Right atrium auricular region (tissue), 2 donors: Measurements from ENCODE around the gene MRPL12. TPM values are rescaled to one million over a fixed set of nuclear protein-coding genes. Genes with fewer than 3 reads are reported as not detected.

Source experiments
- DNase-seq: peaks from one replicate; pipeline ENCODE4 v3.0.0-alpha.2; 2019; ENCODE audit warnings: low spot score
- H3K27ac ChIP-seq, 2 donors: fragments of 200-600 bp; sonication (generic); 1 replicate in 1 of 2; 2 replicates in 1 of 2; pipeline ENCODE4 v1.5.1; 2016 to 2019
- H3K27me3 ChIP-seq, 2 donors: fragments of 200-600 bp; sonication (generic); one replicate each; pipeline versions ENCODE4 v1.5.1 to v1.6.0; 2017 to 2019
- H3K36me3 ChIP-seq: fragments of 200-600 bp; sonication (generic); one replicate; pipeline ENCODE4 v1.5.1; 2016
- H3K4me1 ChIP-seq, 2 donors: fragments of 200-600 bp; sonication (generic); one replicate each; pipeline versions ENCODE4 v1.5.1 to v1.6.0; 2017 to 2019
- H3K4me3 ChIP-seq, 2 donors: fragments of 200-600 bp; sonication (generic); 1 replicate in 1 of 2; 2 replicates in 1 of 2; pipeline ENCODE4 v1.5.1; 2017 to 2019; ENCODE audit warnings: mild to moderate bottlenecking in 1 of 2, moderate library complexity in 1 of 2
- H3K9me3 ChIP-seq, 2 donors: fragments of 200-600 bp; sonication (generic); one replicate each; pipeline ENCODE4 v1.5.1; 2019
- total RNA-seq, 2 donors: library from RNA; depleted of rRNA; stranded (reverse); fragments of >200 nt; gene quantifications; one replicate each; pipeline ENCODE4 v1.1.0, GENCODE V29; 2016
- TF ChIP-seq, protein P1 (sequence below), 2 donors: fragments of 200-600 bp; sonication (generic); IDR thresholded peaks; one replicate each; pipeline ENCODE4 v1.5.1; 2019; ENCODE audit warnings: antibody characterized with exemption in 2 of 2

Gene MRPL12
- total RNA-seq, 2 donors from 2014 or later, result 87.9 to 127 TPM

DNA sequence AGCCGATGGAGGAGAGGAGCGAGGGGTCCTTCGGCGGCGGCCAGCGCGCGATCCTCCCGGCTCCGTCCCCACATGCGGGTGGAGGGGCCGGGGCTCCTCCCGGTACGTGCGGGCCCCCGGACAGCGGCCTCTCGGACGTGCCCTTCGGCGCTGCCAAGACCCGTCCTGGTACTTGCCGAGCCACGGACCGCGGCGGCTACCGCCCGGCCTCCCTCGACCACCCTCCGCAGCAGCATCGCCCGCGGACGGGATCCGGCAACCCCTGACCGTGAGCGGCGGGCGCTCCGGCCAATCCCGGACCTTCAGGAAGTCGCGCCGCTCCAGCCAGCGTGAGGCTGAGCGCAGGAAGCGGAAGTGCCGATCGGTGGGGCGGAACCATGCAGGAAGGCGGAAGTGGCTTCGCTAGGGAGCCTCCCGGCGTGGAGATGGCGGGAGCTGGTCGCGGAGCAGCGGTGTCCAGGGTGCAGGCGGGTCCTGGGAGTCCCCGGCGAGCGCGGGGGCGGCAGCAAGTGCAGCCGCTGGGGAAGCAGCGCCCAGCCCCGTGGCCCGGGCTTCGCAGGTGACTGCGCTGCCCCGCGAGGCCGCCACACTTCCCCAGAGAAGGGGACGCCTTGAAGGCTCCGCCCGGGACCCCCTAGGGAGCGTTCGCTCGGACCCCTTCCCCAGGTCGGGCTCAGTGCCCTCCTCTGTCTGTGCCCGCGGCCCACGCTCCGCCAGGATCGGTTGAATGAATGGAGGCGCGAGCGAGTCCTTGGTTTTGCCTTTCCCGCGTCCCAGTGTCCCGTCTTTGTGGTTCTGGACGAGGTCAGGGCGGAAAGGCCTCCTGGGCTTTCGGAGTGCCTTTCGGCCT, 36.6 kb upstream of the MRPL12 start, which contains the start of the genes CCDC137 and OXLD1:
TSS of gene CCDC137 (plus strand) at position 396 of the 850 bp plus-strand sequence. CDS start at position 426, 30 bp downstream.
TSS of gene OXLD1 (minus strand) at position 264 of the 850 bp plus-strand sequence. CDS start at position 236, 28 bp downstream.
- Histone ChIP-seq H3K27me3 (no peaks in the 10 kb centered on the region), H3K4me1 (peaks cover 0 to 29% of the 10 kb centered on the region in 2 donors), H3K36me3 (peaks cover 23% of the 10 kb centered on the region), H3K27ac (peak within 1 kb of the TSS; percentile 85), H3K9me3 (no peaks in the 10 kb centered on the region), H3K4me3 (peak within 1 kb of the TSS; percentile 89 to 99)
- TF ChIP-seq, protein P1, sequence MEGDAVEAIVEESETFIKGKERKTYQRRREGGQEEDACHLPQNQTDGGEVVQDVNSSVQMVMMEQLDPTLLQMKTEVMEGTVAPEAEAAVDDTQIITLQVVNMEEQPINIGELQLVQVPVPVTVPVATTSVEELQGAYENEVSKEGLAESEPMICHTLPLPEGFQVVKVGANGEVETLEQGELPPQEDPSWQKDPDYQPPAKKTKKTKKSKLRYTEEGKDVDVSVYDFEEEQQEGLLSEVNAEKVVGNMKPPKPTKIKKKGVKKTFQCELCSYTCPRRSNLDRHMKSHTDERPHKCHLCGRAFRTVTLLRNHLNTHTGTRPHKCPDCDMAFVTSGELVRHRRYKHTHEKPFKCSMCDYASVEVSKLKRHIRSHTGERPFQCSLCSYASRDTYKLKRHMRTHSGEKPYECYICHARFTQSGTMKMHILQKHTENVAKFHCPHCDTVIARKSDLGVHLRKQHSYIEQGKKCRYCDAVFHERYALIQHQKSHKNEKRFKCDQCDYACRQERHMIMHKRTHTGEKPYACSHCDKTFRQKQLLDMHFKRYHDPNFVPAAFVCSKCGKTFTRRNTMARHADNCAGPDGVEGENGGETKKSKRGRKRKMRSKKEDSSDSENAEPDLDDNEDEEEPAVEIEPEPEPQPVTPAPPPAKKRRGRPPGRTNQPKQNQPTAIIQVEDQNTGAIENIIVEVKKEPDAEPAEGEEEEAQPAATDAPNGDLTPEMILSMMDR (IDR thresholded peaks at IDR 0.05), result no peak
- peak; percentile 94 for DNase-seq

DNA sequence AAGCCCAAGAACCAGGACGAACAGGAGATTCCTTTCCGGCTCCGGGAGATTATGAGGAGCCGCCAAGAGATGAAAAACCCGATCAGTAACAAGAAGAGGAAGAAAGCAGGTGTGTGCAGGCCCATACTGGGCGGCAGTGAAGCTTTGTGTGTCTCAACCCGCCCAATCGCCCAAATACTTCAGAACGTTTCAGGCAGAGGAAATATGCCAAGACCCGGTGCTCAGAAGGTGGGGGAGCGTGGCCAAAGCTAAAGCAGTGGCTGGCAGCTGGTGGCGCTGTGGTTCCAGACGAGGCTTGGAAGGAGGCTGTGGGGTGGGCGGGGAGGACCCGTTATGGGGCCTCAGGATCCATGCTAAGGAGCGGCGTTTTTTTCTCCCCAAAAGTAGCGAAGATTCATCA, 35.4 kb upstream of the MRPL12 start:
- no peak overlapping the region for H3K4me3 ChIP-seq
- H3K27me3 ChIP-seq, result no peaks in the 10 kb centered on the region
- DNase-seq, result no peak
- H3K36me3 ChIP-seq, result peaks cover 34% of the 10 kb centered on the region
- no peaks in the 10 kb centered on the region for H3K9me3 ChIP-seq
- TF ChIP-seq, protein P1 (IDR thresholded peaks at IDR 0.05), result no peak
- no peak overlapping the region for H3K27ac ChIP-seq
- peaks cover 0 to 29% of the 10 kb centered on the region in 2 donors for H3K4me1 ChIP-seq

DNA sequence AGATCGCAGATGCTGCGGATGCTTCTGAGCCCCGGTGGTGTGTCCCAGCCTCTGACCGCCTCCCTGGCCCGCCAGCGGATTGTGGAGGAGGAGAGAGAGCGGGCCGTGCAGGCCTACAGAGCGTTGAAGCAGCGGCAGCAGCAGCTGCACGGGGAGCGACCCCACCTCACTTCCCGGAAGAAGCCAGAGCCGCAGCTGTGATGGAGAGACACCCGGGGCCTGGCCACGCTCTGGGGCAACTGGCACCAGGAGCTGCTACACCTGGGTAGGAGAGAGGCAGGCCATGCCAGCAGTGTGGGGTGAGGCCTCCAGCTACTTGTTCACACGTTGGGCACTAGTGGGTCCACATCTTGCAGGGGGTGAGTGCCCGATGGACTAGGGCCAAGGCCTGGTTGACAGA, 30.7 kb upstream of the MRPL12 start:
- Histone ChIP-seq H3K36me3 (peaks cover 44% of the 10 kb centered on the region), H3K9me3 (no peaks in the 10 kb centered on the region), H3K27me3 (no peaks in the 10 kb centered on the region), H3K27ac (no peak overlapping the region), H3K4me3 (no peak overlapping the region), H3K4me1 (peaks cover 0 to 14% of the 10 kb centered on the region in 2 donors)
- TF ChIP-seq, protein P1 (IDR thresholded peaks at IDR 0.05), result no peak
- DNase-seq, result no peak

DNA sequence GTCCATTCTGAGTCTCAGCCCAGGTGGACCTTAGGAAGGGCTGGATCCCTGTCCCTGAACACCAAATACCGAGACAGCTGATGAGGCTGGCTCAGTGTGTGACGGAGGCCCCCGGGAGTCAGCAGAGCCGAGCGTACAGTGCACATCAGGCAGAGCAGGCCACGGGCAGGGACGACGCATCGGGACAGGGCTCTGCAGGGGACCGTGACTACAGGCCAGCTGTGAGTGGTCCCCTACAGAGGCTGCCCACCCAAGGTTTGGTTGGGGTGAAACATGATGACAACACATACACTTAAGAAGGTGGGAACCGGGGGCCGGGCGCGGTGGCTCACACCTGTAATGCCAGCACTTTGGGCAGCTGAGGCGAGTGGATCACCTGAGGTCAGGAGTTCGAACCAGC, 30.2 kb upstream of the MRPL12 start:
- Histone ChIP-seq H3K4me3 (no peak overlapping the region), H3K27ac (no peak overlapping the region), H3K27me3 (no peaks in the 10 kb centered on the region), H3K9me3 (no peaks in the 10 kb centered on the region), H3K4me1 (peaks cover 0 to 9% of the 10 kb centered on the region in 2 donors), H3K36me3 (peaks cover 44% of the 10 kb centered on the region)
- TF ChIP-seq, protein P1 (IDR thresholded peaks at IDR 0.05), result no peak
- no peak for DNase-seq

DNA sequence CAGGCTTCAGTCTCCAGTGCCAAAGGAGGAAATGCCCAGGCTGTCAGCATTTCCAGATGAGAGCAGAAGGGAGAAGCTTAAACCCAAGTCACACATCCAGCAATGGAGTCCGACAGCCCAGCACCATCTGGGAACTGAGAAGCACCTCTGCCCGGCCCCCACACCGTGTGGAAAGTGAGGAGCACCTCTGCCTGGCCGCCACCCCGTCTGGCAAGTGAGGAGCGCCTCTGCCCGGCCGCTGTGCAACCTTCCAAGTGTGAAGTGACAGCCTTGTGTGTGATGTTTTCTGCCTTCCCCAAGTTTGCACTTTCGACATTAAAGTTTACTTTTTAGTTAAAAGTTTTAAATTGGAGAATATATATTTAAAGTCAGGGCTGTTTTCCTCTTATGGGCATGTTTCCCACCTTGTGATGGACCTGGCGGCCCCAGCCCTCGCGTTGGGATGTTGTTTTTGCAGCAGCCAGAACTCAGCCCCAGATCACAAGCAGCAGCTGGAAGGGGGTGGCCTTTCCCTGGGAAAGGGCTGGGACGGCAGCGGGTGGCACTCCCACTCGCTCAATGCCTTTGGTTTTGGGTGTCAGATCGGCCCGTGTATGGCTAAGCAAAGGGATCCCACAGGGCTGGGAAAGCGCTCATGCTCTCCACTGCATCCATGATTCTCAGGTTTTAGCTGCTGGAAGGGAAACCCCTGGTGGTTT, 29.5 kb upstream of the MRPL12 start:
- Histone ChIP-seq H3K27ac (no peak overlapping the region), H3K27me3 (no peaks in the 10 kb centered on the region), H3K4me3 (no peak overlapping the region), H3K36me3 (peaks cover 44% of the 10 kb centered on the region), H3K4me1 (peaks cover 0 to 5% of the 10 kb centered on the region in 2 donors), H3K9me3 (no peaks in the 10 kb centered on the region)
- TF ChIP-seq, protein P1 (IDR thresholded peaks at IDR 0.05), result no peak
- no peak for DNase-seq
